ENCODE measurements around the gene CASP8AP2.

DNA sequence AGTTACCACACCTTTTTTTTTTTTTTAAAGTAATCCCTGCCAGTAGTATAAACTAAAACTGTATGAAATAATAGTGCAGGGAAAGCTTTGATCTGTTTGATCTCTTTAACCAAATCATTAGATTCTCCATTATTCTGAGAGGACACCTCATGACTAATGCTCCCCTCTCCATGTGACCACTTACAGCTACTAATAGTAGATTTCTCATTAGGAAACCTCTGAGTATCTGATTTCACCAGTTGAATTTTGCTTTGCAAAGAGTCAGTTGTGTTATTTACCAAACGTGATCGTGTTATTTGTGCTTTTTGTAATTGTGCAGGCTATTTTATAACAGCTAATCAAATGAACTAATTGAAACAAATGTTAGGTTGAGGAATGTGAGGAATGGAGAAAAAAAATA is 12.5 kb downstream of the CASP8AP2 start:
- TF ChIP-seq CTCF (IDR thresholded peaks at IDR 0.05) (no peak), POLR2A (IDR thresholded peaks at IDR 0.05) (no peak)
